NCI-H1930 (cell line): ENCODE measurements around the gene TDRD1.
A peak's percentile ranks its signal among the peaks of the same experiment; 100 is the strongest.
"Not testable (repeated sequence)": the region's sequence is repeated elsewhere in the genome, so short reads cannot be mapped to it uniquely, and the experiment has no call there.

Experiments
- DNase-seq, 2 experiments: peaks; one replicate each; lab custom pipeline; 2025; lab: John Stamatoyannopoulos, UW

Gene TDRD1

GRCh38 chr10:114179148-114179547 lies at the start of gene TDRD1:
TSS of gene TDRD1 (plus strand) at chr10:114179353. CDS start at chr10:114187832, 8,479 bp downstream.
- no peak for DNase-seq

- DNase-seq, result no peak
Measured at GRCh38 chr10:114131094-114131493, 48.1 kb upstream of the TDRD1 start.

- DNase-seq, result no peak
Measured at GRCh38 chr10:114135476-114135875, 43.7 kb upstream of the TDRD1 start.

GRCh38 chr10:114138581-114138980 lies 40.6 kb upstream of the TDRD1 start:
- no peak for DNase-seq

- no peak for DNase-seq
Measured at GRCh38 chr10:114140036-114140435, 39.1 kb upstream of the TDRD1 start.

GRCh38 chr10:114140827-114141226 lies 38.3 kb upstream of the TDRD1 start:
- DNase-seq, result not testable (repeated sequence)

- no peak for DNase-seq
Measured at GRCh38 chr10:114142018-114142417, 37.1 kb upstream of the TDRD1 start.

GRCh38 chr10:114143160-114143559 lies 36.0 kb upstream of the TDRD1 start:
- no peak for DNase-seq

GRCh38 chr10:114149476-114149875 lies 29.7 kb upstream of the TDRD1 start:
- not testable (repeated sequence) for DNase-seq

GRCh38 chr10:114151486-114151885 lies 27.7 kb upstream of the TDRD1 start:
- no peak for DNase-seq

GRCh38 chr10:114151892-114152291 lies 27.3 kb upstream of the TDRD1 start:
- DNase-seq, result no peak

- no peak for DNase-seq
Measured at GRCh38 chr10:114157912-114158311, 21.2 kb upstream of the TDRD1 start.

GRCh38 chr10:114163062-114163461 lies 16.1 kb upstream of the TDRD1 start:
- DNase-seq, result no peak

- DNase-seq, result no peak
Measured at GRCh38 chr10:114166043-114166442, 13.1 kb upstream of the TDRD1 start.

GRCh38 chr10:114166494-114166893 lies 12.7 kb upstream of the TDRD1 start:
- no peak for DNase-seq

GRCh38 chr10:114167985-114168384 lies 11.2 kb upstream of the TDRD1 start:
- no peak for DNase-seq

- DNase-seq, result no peak
Measured at GRCh38 chr10:114168450-114169009, 10.6 kb upstream of the TDRD1 start.

GRCh38 chr10:114172216-114172615 lies 6.9 kb upstream of the TDRD1 start:
- DNase-seq, result no peak

GRCh38 chr10:114172776-114173602 lies 6.2 kb upstream of the TDRD1 start:
- no peak for DNase-seq

GRCh38 chr10:114173603-114173920 lies 5.6 kb upstream of the TDRD1 start:
- no peak for DNase-seq

GRCh38 chr10:114173921-114174694 lies 5.0 kb upstream of the TDRD1 start, which contains the start of gene CCDC186:
TSS of gene CCDC186 (minus strand) at chr10:114174203. CDS start at chr10:114163268, 10,935 bp downstream.
- peak; percentile 84 to 91 for DNase-seq

- no peak for DNase-seq
Measured at GRCh38 chr10:114174695-114175188, 4.4 kb upstream of the TDRD1 start.

GRCh38 chr10:114175667-114176066 lies 3.5 kb upstream of the TDRD1 start:
- DNase-seq, result no peak
